Stomach (tissue), 9 donors: ENCODE measurements around the gene ARHGAP10. TPM values are rescaled to one million over a fixed set of nuclear protein-coding genes. Genes with fewer than 3 reads are reported as not detected.

Experiments used
- DNase-seq, 2 donors: peaks; one replicate each; pipeline versions ENCODE4 v3.0.0 to v3.0.0-alpha.2; 2013 to 2019
- H3K27ac ChIP-seq, 5 donors: fragments of 200-600 bp in 4 of 5; sonication (generic) in 4 of 5; one replicate each; pipeline ENCODE4 v1.5.1; 2013 to 2019; ENCODE audit warnings: mild to moderate bottlenecking in 1 of 5, moderate library complexity in 1 of 5
- H3K27me3 ChIP-seq, 3 donors: fragments of 200-600 bp; sonication (generic); one replicate each; pipeline ENCODE4 v1.5.1; 2017 to 2019; ENCODE audit warnings: mixed run types in 1 of 3
- H3K36me3 ChIP-seq, 4 donors: fragments of 200-600 bp; sonication (generic); 1 replicate in 3 of 4; 2 replicates in 1 of 4; pipeline ENCODE4 v1.5.1; 2016 to 2019
- H3K4me1 ChIP-seq, 4 donors: fragments of 200-600 bp; sonication (generic); one replicate each; pipeline ENCODE4 v1.5.1; 2016 to 2019
- H3K4me3 ChIP-seq, 4 donors: fragments of 200-600 bp; sonication (generic) in 3 of 4; one replicate each; pipeline ENCODE4 v1.5.1; 2016 to 2019; ENCODE audit warnings: mild to moderate bottlenecking in 1 of 4
- H3K9me3 ChIP-seq, 4 donors: fragments of 200-600 bp; sonication (generic); one replicate each; pipeline ENCODE4 v1.5.1; 2016 to 2019
- CTCF ChIP-seq, 7 experiments: fragments of 450-650 bp in 4 of 7; fragments of 200-600 bp in 3 of 7; sonication (generic) in 3 of 7; IDR thresholded peaks; one replicate each; pipeline ENCODE4 v1.5.1; 2016 to 2019; ENCODE audit warnings: antibody characterized with exemption in 7 of 7, control low read depth in 2 of 7, mild to moderate bottlenecking in 1 of 7
- EP300 ChIP-seq: sonication (generic); formaldehyde crosslinking; IDR thresholded peaks from one replicate; pipeline ENCODE4 v1.6.1; 2017; ENCODE audit warnings: antibody characterized with exemption
- POLR2A ChIP-seq, 4 donors: fragments of 450-650 bp; IDR thresholded peaks; one replicate each; pipeline ENCODE4 v1.6.1; 2016; ENCODE audit warnings: antibody characterized with exemption in 4 of 4, control low read depth in 2 of 4, mild to moderate bottlenecking in 1 of 4, moderate library complexity in 1 of 4
- POLR2AphosphoS5 ChIP-seq, 3 donors: sonication (generic); formaldehyde crosslinking; IDR thresholded peaks; one replicate each; pipeline ENCODE4 v1.6.1; 2016; ENCODE audit warnings: antibody characterized with exemption in 3 of 3
- WGBS, 5 donors: extraction: QIAGEN DNeasy Blood & Tissue Kit in 3 of 5; methylation state at CpG; one replicate each; pipeline versions ENCODE4 v1.1.5 to v1.1.7; 2013 to 2018; 5-methylcytosine and 5-hydroxymethylcytosine counted together
- intact Hi-C: fragments of 100-400 bp; cut with DNase I; formaldehyde crosslinking; loops from one replicate; pipeline ENCODE4 v1.15.1; 2023; ENCODE audit warnings: low total_unique reads
- polyA plus RNA-seq, 3 donors: library from polyadenylated mRNA; stranded (reverse); fragments of 200-250 nt; gene quantifications; one replicate each; pipeline ENCODE4 v1.2.3, GENCODE V29; 2013
- total RNA-seq, 5 donors: library from RNA; depleted of rRNA; stranded (reverse); fragments of >200 nt; gene quantifications; one replicate each; pipeline versions ENCODE4 v1.1.0 to v1.2.3, GENCODE V29; 2014 to 2016
- donor health status: healthy with polysubstance abuse.
- donor health status: Bipolar disorder and iron deficiency.
- donor health status: healthy.

The ARHGAP10 gene
- total and polyA plus RNA-seq, 8 donors = 18.1 to 117 (median 43.9) TPM

DNA sequence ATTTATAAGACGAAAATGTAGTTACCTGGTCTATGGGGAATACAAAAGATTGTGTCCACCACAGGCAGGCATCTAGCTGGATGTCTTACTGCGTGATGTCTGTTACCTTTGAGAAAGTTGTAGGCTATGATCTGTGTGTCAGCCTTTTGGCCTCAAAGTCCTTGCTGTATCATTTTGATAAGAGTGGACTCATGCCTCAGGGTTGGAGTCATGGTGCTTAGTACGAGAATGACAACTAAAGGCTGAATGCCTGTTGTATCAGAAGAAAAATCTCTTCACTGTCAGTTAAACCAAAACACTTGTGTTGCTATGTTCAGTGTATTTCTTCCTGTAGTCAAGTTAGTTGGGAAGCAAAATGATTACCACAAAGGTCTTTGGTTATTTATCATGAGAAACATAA is 226.2 kb downstream of the ARHGAP10 start:
- H3K27ac ChIP-seq = no peak overlapping the region
- 72 to 78% (median 76%) methylated on average over 3 of the region's 3 CpGs for WGBS, 5 donors
- H3K9me3 ChIP-seq = no peaks in the 10 kb centered on the region

DNA sequence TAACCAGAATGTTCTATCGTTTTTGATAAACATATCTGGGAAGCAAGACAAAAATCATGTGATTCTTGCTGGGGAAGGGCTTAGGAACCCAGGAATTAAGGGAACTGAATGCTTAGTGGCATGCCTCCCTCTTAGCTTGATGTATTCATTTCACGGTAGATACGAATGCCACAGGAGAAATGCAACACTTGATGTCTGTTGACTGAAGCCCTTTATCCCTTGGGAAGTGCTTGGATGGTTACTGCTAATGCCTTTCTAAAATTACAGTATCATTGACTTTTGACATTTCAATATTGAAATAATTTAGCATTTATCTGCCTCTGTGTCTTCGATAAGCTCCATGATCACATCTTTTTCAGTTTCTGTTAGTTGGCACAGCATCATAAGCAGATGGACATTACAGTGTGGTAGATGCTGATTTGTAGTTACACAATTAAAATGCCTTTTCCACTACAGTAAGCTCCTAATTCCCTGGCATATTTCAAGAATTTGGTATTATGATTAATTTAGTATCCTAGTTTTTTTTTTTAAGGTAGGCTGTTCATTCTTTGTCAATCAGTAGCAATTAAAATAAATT is 226.7 kb downstream of the ARHGAP10 start:
- Histone ChIP-seq H3K4me3 (no peak overlapping the region), H3K4me1 (peaks cover 3 to 32% (median 18%) of the 10 kb centered on the region in 4 donors), H3K9me3 (no peaks in the 10 kb centered on the region), H3K27me3 (no peaks in the 10 kb centered on the region), H3K36me3 (peaks cover 0 to 14% (median 3%) of the 10 kb centered on the region in 4 donors), H3K27ac (no peak overlapping the region)
- no peak for DNase-seq
- TF ChIP-seq CTCF (IDR thresholded peaks at IDR 0.05) (no peak), POLR2A (IDR thresholded peaks at IDR 0.05) (no peak), POLR2AphosphoS5 (IDR thresholded peaks at IDR 0.05) (no peak)
- intact Hi-C loops = no loop called here
- 50 to 68% (median 60%) methylated on average over 4 of the region's 4 CpGs for WGBS, 5 donors

More for the DNA sequence above, 226.2 kb downstream of the ARHGAP10 start:
- DNase-seq = no peak
- Histone ChIP-seq H3K4me3 (no peak overlapping the region), H3K27me3 (no peaks in the 10 kb centered on the region), H3K36me3 (peaks cover 0 to 13% (median 1%) of the 10 kb centered on the region in 4 donors), H3K4me1 (peaks cover 3 to 32% (median 18%) of the 10 kb centered on the region in 4 donors)
- intact Hi-C loops = no loop called here
- TF ChIP-seq EP300 = no peak
- no peak for TF ChIP-seq POLR2AphosphoS5 (IDR thresholded peaks at IDR 0.05)
- TF ChIP-seq CTCF (IDR thresholded peaks at IDR 0.05) = no peak
- TF ChIP-seq POLR2A (IDR thresholded peaks at IDR 0.05) = no peak

GRCh38 chr4:147960971-147961370 is 229.1 kb downstream of the ARHGAP10 start:
- 66 to 83% (median 79%) methylated on average over 5 of the region's 5 CpGs for WGBS, 5 donors
- Histone ChIP-seq H3K27me3 (no peaks in the 10 kb centered on the region), H3K27ac (no peak overlapping the region), H3K9me3 (no peaks in the 10 kb centered on the region), H3K36me3 (peaks cover 0 to 15% (median 8%) of the 10 kb centered on the region in 4 donors), H3K4me3 (no peak overlapping the region), H3K4me1 (peaks cover 12 to 48% (median 32%) of the 10 kb centered on the region in 4 donors)
- no peak for DNase-seq
- intact Hi-C loops = no loop called here
- TF ChIP-seq POLR2AphosphoS5 (IDR thresholded peaks at IDR 0.05) (no peak), POLR2A (IDR thresholded peaks at IDR 0.05) (no peak), CTCF (IDR thresholded peaks at IDR 0.05) (no peak), EP300 (no peak)

DNA sequence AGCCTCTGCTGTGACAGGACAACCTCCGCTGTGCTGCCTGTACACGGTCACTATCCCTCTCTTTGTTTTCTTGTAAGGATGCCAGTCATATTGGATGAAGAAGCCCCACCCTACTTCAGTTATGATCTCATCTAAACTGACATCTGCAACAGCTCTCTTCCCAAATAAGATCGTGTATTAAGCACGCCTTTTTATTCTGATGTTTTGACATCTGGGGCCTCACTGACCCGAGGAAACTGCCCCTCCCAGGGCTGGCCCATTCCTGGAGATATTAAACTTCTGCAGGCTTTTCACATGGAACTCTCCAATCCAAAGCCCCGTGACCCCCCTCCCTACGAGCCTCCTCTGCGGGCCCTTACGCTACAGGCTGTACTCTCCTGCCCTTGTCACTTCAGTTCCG is 232.0 kb downstream of the ARHGAP10 start:
- 80 to 85% (median 83%) methylated on average over 10 of the region's 10 CpGs for WGBS, 5 donors
- Histone ChIP-seq H3K9me3 (no peaks in the 10 kb centered on the region), H3K36me3 (peaks cover 5 to 31% (median 22%) of the 10 kb centered on the region in 4 donors), H3K4me1 (peaks cover 12 to 39% (median 25%) of the 10 kb centered on the region in 4 donors), H3K27me3 (no peaks in the 10 kb centered on the region), H3K4me3 (no peak overlapping the region), H3K27ac (no peak overlapping the region)
- DNase-seq = peak in 1 of 2 donors; percentile 26
- TF ChIP-seq EP300 = no peak
- no peak for TF ChIP-seq POLR2A (IDR thresholded peaks at IDR 0.05)
- TF ChIP-seq POLR2AphosphoS5 (IDR thresholded peaks at IDR 0.05) = no peak
- no peak for TF ChIP-seq CTCF (IDR thresholded peaks at IDR 0.05)
- intact Hi-C loops = no loop called here
